NCI-H1092 (cell line): ENCODE results near the gene SMIM1.

Experiments
- DNase-seq: peaks from one replicate; lab custom pipeline; 2025; lab: John Stamatoyannopoulos, UW

The SMIM1 gene

DNA sequence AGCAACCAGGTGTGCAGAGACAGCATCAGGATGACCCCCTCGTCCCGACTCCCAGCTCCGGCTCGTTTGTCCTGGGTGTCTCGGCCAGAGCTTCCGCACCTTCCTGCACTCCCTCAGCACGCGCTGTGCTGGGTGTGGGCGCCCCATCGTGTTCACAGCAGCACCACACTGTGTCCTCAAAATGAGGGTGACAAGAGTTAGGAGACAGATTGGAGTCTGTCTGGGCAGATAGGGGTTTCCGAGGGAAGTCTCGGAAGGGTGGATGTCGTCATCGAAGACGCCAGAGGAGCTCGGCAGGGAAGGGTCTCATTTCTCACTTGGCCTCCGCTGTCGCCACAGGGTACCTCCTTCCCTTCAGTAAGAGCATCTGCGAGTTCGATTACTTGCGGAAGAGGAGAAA lies 16.2 kb upstream of the SMIM1 start:
- no peak for DNase-seq

DNA sequence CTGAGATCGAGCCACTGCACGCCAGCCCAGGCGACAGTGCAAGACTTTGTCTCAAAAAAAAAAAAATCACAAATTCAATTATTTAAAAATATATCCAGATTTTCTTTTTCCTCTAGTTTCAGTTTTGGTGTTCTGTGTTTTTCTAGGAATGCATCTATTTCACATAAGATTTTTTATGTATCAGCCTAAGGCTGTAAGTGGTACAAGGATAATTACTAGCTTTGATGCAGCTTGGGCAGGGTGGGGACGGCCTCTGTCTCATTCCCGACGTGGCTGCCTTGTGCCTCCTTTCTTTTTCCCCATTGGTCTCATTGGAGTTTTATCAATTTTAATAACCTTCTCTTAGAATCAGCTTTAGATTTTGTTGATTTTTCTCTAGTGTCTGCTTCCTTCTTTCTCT lies 13.4 kb upstream of the SMIM1 start:
- DNase-seq, result no peak

DNA sequence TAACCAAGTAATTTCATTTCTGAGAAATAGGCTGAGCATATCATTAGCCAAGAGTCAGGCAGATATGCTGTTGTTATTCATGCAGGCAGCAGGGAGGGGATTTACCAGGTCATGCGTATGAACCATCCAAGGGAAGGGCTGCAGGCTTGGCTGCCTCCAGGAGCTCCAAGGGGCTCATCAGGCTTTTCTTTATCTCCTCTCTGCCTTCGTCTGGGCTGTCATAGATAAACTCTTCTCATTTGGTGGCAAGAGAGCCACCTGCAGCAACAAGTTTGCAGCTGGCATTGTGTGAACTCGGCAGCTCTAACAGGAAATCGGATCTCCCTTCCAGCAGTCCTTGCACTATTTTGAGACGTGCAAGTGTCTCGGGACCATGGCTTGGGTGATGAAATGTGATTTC lies 12.8 kb upstream of the SMIM1 start:
- DNase-seq, result no peak

DNA sequence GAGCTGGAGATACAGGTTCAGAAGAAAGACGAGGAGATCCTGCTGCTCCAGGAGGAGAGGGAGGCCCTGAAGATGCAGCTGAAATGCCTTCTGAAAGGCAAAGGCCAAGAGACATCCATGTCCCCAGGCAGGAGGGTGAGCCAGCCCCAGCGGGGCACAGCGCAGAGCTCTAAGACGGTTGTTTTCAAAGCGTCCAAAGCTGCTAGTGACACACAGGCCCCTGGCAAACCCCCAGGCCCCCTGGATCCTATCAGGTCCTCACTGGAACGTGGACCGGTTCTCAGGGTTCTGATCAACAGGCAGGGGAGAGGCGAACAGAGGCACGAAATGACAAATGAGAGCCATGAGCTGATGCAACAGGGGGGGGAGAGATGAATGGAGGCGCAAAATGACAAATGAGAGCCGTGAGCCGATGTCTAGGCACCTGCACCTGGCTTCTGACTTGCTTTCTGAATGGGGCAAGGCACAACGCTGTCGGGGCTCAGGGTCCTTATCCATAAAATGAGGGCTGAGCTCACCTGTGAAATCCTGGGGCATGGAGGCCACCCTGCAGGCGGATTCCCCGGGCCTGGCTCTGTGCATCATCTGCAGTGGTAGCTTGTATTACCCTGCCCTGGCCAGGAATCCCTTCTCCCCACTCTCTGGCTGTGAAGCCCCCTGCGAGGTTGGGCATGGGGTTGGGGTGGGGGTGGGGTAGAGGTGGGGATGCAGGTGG lies 11.1 kb upstream of the SMIM1 start:
- DNase-seq, result no peak

DNA sequence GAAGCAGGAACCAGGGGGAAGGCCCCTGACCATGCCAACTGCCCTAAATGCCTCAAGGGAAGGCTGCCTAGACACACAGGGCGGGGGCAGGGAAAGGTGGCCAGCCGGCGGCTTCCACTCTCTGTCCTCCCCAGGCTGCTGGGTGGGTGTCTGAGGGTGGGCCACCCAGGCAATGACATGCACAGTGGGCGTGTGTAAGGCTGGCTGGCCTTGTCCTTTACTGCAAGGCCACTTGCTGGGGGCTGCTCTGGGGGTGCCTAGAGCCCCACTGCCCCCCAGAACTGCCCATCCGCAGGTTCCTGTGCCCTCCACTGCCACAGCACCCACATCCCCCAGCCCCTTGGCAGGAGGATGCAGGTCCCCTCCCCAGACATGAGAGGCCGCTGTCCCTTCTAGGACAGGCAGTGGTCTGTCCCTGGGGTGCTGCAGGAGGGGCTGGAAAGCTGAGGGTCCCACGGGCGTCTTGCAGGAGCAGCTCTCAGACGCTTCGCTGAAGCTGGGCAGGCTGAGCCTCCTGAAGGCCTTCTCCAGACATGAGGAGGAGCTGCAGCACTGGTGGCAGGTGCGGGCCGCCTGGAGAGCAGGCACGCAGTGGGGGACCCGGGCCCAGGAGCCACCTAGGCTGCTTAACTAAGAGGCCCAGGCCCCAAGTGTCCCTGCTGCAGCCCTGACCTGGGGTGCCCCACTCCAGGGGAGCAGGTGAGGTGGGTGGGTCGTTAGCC lies 10.2 kb upstream of the SMIM1 start:
- DNase-seq, result no peak

DNA sequence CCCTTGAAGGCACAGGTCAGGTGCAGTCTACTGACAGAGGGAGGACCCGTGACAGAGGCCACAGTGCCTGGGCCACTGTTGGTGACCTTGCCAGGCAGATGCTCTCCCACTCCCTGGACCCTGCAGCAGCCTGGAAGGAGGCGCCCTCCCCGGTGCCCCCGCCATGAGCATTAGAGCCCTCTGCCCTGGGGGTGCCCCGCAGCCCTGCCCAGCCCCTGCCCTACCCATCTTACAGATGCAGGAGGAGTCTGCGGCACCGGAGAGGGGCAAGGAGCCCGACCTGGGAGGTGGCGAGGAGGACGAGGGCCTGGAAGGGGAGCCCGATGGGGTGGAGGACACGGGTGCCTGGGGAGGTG lies 9.7 kb upstream of the SMIM1 start:
- DNase-seq, result no peak

DNA sequence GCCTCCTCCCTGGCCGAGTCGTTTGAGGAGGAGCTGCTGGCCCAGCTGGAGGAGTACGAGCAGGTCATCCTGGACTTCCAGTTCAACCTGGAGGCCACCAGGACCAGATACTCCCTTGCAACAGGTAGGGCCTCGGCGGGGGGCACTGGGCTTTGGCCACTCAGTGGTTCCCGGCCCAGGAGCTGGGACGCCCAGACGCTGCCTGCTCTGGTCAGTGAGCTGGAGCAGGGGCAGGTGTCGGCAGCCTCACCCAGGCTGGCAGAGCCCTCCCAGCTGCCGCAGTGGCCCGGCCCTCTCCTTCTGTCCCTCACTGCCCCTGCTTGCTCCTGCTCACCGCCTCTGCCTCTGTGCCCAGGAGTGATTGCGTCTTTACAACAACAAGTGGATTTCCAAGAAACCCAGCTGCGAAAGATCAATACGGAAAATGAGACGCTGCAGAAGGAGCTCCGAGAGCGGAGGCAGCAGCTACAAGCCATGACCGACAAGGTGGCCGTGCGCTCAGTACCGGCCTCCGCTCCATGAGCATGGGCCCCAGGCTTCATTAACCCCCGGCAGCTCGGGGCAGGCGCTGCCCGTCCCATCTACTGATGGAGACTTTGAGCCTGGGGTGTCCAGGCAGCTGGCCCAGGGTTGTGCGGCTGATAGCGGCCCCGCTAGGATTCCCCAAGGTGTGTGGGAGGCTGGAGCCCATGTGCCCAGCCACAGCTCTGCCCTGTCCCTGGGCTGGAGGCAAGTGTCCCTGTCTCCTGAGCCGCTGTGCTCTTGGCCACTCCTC lies 9.0 kb upstream of the SMIM1 start:
- no peak for DNase-seq

DNA sequence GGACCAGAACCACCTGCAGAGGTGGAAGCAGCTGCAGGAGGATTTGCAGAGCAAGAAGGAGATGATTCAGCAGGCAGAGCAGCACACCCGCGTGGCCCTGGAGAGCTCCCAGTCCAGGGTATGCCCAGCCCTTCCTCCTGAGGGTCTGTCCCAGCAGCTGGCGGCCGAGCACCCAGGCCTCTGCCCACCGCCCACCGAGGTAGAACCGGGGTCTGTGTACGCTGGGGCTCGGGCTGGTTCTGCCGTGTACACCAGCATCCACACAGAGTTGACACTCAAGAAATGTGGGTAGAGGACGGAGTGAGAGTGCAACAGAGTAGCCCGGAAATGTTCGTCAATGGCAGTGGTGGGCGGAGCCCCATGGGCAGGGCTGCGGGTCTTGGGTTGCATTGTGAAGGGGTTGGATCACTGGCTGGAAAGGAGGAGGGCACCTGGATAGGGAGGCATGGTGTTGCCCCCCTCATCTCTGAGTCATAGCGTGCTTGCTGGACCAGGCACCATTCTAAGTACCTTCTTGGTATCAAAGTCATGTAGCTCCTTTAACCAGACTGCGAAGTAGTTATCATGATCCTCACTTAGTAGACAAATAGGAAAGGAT lies 5.1 kb upstream of the SMIM1 start:
- DNase-seq, result no peak

DNA sequence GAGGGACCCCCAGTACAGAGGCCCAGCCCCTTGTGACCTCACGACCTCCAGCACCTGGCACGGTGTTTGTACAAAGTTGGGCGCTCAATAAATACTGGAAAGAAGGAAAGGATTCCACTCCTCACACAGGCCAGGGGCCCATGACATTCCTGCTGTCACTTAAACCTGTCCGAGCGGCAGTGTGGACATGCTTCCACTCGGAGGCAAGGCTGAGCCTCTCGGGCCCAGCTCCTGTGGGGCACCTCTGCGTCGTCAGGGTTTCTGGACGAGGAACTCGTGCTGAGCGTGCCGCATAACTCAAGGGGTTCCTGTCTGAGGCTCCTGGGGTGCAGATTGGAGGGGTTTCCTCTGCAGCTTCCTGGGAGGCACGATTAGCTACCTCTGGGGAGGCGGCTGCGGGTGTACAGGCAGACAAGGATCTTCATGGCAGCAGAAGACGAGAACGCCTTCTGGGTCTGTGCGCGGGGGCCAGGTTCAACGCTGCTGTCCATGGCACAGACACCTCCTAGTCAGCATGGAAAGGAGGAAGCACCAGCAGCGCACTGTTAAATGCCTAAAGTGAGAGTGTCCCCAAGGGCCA lies 3.6 kb upstream of the SMIM1 start:
- no peak for DNase-seq

DNA sequence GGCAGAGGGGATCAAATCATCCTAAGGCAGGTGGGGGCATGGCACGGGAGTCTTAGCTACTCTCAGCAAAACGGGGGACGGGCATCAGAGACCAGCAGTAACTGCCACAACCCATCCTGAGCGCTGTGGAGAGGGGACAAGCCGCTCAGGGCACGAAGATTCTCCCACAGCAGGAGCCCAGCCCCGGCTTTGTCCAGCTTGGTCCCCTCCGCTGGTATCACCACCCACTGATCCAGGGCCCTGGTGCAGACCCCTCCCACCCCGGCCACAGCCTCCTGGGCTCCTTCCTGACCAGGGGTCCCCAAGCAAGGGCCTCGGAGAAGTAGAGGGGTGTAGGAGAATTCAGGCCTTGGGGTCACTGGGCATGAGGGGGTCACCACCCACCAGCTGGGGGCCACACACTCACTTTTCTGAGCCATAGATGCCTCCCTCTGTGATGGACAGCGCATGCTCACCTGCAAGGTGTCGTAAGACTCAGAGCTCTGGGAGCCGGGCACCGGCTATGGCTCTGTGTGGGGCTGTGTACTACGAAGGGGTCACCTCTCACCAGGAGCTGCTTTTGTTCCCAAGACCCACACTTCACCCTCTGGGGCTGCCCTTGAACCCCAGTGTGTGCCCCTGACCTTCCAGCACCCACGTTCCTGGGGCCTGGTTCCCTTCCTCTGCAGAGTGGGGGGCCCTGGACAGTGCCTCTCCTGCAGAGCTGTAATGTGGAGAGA lies 2.3 kb upstream of the SMIM1 start:
- DNase-seq, result no peak

DNA sequence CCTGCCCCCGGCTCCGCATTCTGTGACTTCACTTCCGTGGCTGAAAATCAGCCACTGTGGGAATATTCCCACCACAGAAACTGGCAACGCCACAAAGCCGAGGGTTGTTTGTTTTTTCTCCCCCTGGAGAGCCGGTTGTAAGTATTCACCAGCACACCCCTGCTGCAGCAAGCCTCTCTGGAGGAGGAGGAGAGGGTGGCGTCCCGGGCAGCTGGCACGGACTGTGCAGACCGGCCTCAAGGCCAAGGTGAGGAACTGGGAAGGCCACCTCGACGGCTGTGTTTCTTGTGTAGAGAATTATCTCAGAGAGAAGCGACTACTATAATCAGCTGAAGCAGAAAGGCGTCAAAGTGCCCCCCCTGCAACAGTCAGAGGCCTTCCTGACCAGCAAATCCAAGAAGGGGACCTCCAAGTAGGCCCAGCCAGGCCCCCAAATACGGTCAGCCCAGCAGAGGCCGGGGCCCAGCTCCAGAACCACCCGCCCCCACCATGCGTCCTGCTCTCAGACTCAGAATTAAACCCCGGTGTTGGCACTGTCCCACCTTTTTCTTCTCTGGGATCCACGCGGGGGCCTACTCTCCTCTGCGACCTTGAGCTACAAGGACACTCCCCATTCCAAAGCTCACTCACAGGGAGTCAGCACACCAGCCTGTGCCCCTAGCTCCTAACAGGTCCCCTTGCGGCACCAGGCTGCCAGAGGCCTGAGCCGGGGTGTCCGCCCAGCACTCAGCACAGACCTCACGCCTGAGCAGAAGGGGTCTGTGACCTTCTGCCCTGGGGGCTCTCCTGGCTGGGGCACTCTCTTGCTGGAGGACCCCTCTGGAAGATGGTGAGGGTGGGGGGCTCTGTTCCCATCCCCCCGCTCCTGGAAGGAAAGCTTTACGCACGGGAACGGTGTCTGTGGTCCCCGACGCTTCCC lies 1.2 kb upstream of the SMIM1 start:
- DNase-seq, result no peak

DNA sequence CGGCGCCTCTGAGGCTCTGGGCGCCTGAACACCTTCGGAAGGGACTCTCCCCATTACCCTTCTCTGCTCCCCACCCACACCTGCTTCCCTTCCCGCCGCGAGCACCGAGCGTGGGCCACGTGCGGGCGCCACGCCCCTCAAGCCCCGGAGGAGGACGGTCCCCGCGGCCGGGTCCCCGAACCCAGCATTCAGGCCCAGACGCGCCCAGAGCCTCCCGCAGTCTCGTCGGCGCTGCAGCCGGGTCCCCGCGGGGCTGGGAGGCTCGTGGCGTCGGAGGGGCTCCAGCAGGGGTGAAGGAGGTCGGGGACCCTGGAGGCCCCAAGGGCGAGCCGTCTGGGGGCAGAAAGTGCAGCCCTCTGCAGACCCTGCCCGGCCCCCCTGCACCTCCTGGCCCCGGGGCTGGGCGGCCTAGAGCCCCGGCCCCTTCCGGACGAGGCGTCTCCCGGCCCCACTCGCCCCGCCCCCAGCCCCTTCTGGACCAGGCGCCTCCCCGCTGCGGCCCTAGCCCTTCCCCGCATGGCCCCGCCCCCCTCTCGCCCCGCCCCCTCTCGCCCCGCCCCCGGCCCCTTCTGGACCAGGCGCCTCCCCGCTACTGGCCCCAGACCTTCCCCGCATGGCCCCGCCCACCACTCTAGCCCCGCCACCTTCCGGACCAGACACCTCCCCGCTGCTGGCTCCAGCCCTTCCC lies 378 bp upstream of the SMIM1 start:
- DNase-seq, result no peak

DNA sequence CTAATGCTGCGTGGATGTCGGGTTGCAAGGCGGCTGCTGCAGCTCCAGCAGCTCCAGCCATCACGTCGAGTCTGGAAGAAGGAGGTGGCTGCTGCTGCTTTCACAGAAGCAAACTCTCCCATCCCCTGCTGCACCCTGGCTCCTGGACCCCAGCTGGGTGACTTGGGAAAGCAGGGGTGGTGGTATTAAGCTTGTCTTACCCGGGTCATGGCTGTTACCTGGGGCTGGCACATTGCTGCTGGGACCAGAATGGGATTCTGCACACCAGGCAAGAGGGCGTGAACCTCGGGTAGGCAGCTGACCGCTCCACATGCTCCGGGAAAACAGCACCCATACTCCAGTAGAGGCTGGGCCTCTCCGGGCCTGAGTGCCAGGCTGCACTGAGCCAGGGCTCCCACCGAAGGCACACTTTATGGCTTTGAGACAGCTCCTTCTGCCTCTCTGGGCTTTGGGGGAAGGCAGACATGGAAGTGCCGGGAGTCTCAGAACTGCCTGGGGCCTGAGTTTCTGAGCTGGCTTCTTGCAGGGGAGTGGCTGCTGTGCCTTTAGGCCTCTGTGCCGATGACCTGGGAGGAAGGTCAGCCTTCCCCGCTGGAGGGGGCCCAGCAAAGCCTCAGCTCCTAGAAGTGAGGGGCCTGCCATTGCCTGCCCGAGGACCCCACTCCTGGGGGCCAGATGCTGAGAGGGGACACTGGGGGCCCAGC lies 1.2 kb downstream of the SMIM1 start:
- no peak for DNase-seq

DNA sequence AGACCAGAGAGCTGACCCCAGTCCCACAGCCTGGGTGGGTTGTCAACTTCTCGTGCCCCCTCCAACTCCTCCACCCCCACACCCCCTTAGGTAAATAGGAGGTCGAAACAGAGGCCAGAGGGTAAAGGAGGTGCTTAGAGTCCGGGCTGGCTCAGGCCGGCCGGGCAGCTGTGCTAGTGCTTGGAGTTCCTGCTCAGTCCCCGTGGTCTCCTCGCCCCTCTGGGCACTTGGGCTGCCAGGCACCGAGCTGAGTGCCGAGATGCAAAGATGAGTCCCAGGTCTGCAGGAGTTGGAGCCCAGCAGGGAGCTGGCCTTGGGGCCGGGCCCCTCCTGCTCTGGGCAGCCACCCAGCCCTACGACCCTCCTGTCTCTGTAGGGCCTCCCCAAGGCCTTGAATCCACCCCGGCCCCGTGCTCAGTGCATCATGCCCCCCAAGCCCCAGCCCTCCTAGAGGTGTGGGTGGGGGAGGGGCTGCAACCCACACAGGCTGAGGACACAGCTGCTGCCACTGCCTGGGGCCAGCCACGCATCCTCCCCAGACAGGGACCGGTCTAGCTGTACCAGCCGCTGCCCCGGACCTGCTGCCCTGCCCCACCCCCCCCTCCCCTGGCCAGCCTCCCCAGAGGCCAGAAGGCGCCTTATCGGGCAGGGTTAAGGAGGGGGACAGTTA lies 1.9 kb downstream of the SMIM1 start:
- DNase-seq, result no peak

DNA sequence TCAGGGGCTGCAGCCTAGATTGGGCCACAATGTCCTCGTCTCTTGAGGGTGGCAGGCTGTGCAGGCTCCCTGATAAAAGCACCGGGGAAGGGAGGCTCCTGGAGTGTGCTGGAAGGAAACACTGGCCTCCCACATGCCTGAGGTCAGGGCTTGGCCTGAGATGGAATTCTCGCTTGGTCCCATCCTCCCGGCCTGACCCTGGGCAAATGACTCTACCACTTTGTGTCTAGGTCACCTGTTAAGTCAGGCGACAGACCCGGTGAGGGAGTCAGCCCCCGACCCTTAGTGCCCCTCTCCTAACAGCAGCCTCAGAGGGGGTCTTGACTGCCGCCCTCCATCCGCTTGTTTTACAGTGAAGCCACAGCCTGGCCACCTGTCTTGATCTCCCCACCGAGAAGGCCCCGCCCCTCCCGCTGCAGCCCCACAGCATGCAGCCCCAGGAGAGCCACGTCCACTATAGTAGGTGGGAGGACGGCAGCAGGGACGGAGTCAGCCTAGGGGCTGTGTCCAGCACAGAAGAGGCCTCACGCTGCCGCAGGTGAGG lies 2.5 kb downstream of the SMIM1 start:
- DNase-seq, result no peak

DNA sequence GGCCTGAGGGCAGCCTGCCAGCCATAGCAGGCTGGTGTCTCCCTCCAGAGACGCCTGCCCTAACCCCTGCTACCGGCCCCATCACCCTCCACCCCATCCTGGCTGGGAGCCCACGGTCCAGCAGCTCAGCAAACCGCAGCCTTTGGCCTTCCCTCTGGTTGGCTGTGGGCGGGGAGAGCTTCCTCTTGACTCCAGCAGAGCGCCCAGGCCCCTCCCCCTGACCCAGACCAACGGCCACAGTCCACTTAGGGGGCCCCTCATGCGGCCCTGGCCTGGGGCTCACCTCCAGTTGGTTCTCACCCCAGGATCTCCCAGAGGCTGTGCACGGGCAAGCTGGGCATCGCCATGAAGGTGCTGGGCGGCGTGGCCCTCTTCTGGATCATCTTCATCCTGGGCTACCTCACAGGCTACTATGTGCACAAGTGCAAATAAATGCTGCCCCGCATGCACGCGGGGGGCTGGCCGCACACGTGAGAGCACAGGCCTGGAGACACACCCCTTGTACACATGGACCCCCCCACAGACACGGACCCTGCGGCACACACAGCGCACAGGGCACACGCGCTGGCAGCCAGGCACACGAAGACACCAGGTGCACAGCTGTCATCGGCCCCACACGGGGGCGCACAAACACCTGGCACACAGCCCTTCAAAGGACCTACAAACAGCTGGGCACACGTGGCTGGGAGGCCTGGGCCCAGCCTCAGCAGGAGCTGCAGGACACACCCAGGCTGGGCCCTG lies 3.1 kb downstream of the SMIM1 start:
- no peak for DNase-seq

DNA sequence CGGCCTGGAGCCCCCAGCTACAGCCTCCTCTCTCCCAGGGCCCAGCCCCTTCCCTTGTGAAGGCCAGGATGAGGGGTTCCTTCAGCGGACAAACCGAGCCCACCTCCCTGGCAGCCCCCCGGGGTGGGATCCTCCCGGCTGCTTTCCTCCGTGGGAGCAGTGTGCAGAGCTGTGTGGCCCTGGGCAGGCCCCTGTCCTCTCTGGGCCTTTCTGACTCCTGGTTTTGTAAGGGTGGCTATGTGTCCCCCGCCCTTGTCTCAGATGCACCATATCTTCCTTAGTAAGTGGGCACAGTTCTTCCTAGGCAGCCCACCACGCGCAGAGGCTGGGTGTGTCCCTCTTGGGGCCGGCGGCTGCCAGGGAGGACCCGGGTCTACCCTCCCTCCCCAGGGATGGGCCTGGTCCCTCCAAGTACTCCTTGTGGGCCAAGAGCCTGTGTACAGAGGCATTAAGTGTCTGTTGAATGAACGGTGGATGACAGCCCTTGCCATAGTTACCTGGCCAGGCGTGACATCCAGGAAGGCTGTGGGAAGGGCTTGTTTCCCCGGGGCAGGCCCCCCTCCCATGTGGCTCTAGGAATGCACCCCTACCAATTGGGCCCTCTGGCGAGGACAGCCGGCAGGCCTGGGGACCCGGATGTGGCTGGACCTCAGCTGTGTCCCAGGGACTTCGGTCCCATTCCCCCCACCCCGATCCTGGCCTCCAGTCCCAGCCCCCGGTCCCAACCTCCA lies 3.8 kb downstream of the SMIM1 start:
- no peak for DNase-seq
